Liver (tissue), 9 donors: ENCODE data around the gene NKAIN2. TPM values are rescaled to one million over a fixed set of nuclear protein-coding genes. Genes with fewer than 3 reads are reported as not detected.

Experiments
- DNase-seq: peaks from one replicate; pipeline ENCODE4 v3.0.0-alpha.2; 2017; ENCODE audit warnings: low spot score
- H3K27ac ChIP-seq, 2 donors: one replicate each; pipeline ENCODE4 v1.7.0; 2013; ENCODE audit warnings: inconsistent platforms in 2 of 2, low read length in 2 of 2, control low read depth in 1 of 2, low read depth in 1 of 2, mild to moderate bottlenecking in 1 of 2
- H3K27me3 ChIP-seq, 4 donors: one replicate each; pipeline versions ENCODE4 v1.6.1 to v1.7.0; 2013; ENCODE audit warnings: low read length in 3 of 4, inconsistent platforms in 1 of 4, mild to moderate bottlenecking in 1 of 4, moderate library complexity in 1 of 4; ENCODE audit not compliant: control insufficient read depth in 4 of 4, insufficient read depth in 4 of 4
- H3K36me3 ChIP-seq, 4 donors: one replicate each; pipeline versions ENCODE4 v1.6.1 to v1.7.0; 2013; ENCODE audit warnings: low read length in 3 of 4, mild to moderate bottlenecking in 3 of 4, low read depth in 1 of 4, moderate library complexity in 1 of 4; ENCODE audit not compliant: control insufficient read depth in 4 of 4, insufficient read depth in 3 of 4
- H3K4me1 ChIP-seq, 4 donors: one replicate each; pipeline versions ENCODE4 v1.6.1 to v1.7.0; 2013; ENCODE audit warnings: low read length in 3 of 4, mild to moderate bottlenecking in 3 of 4, moderate library complexity in 1 of 4; ENCODE audit not compliant: control insufficient read depth in 4 of 4, insufficient read depth in 4 of 4
- H3K4me3 ChIP-seq, 3 donors: one replicate each; pipeline versions ENCODE4 v1.6.1 to v1.7.0; 2013; ENCODE audit warnings: low read length in 3 of 3, control low read depth in 1 of 3, low read depth in 1 of 3, mild to moderate bottlenecking in 1 of 3
- H3K9ac ChIP-seq, 2 donors: one replicate each; pipeline ENCODE4 v1.7.0; 2013; ENCODE audit warnings: low read length in 2 of 2, mild to moderate bottlenecking in 2 of 2, moderate library complexity in 2 of 2, control low read depth in 1 of 2, low read depth in 1 of 2
- H3K9me3 ChIP-seq, 4 donors: one replicate each; pipeline versions ENCODE4 v1.6.1 to v1.7.0; 2013; ENCODE audit warnings: low read length in 3 of 4; ENCODE audit not compliant: control insufficient read depth in 4 of 4
- ATF3 ChIP-seq: IDR thresholded peaks from 2 replicates; pipeline ENCODE4 v1.6.1; 2016; ENCODE audit warnings: antibody characterized with exemption
- CTCF ChIP-seq: fragments of 150-350 bp; IDR thresholded peaks from 2 replicates; pipeline ENCODE4 v1.5.1; 2017; ENCODE audit warnings: improper control_type of control experiment, low read depth, low read length; ENCODE audit not compliant: missing input control
- EGR1 ChIP-seq, 2 donors: IDR thresholded peaks; 2 replicates each; pipeline ENCODE4 v1.6.1; 2016 to 2018; ENCODE audit warnings: antibody characterized with exemption in 2 of 2, low read depth in 2 of 2
- FOXA1 ChIP-seq: IDR thresholded peaks from 2 replicates; pipeline ENCODE4 v1.6.1; 2016; ENCODE audit warnings: antibody characterized with exemption
- FOXA2 ChIP-seq: IDR thresholded peaks from 2 replicates; pipeline ENCODE4 v1.6.1; 2016; ENCODE audit warnings: antibody characterized with exemption
- GABPA ChIP-seq, 2 donors: IDR thresholded peaks in 1 of 2; conservative IDR thresholded peaks in 1 of 2; 2 replicates each; pipeline ENCODE4 v1.6.1; 2016; ENCODE audit warnings: antibody characterized with exemption in 2 of 2, mild to moderate bottlenecking in 1 of 2, moderate library complexity in 1 of 2
- HNF4A ChIP-seq, 2 donors: conservative IDR thresholded peaks; 2 replicates each; pipeline ENCODE4 v1.6.1; 2016; ENCODE audit warnings: antibody characterized with exemption in 2 of 2, mild to moderate bottlenecking in 2 of 2
- HNF4G ChIP-seq: IDR thresholded peaks from 2 replicates; pipeline ENCODE4 v1.6.1; 2016; ENCODE audit warnings: antibody characterized with exemption
- JUND ChIP-seq, 2 donors: IDR thresholded peaks; 2 replicates each; pipeline ENCODE4 v1.6.1; 2016; ENCODE audit warnings: antibody characterized with exemption in 2 of 2
- MAX ChIP-seq: IDR thresholded peaks from 2 replicates; pipeline ENCODE4 v1.6.1; 2016; ENCODE audit warnings: antibody characterized with exemption
- NR2F2 ChIP-seq: IDR thresholded peaks from 2 replicates; pipeline ENCODE4 v1.6.1; 2016; ENCODE audit warnings: antibody characterized with exemption
- RAD21 ChIP-seq, 2 donors: IDR thresholded peaks; 2 replicates each; pipeline ENCODE4 v1.6.1; 2016; ENCODE audit warnings: antibody characterized with exemption in 2 of 2, mild to moderate bottlenecking in 2 of 2
- REST ChIP-seq: IDR thresholded peaks from 2 replicates; pipeline ENCODE4 v1.6.1; 2016; ENCODE audit warnings: antibody characterized with exemption, mild to moderate bottlenecking
- RXRA ChIP-seq, 2 donors: IDR thresholded peaks; 2 replicates each; pipeline ENCODE4 v1.6.1; 2017 to 2018; ENCODE audit warnings: antibody characterized with exemption in 2 of 2, mild to moderate bottlenecking in 1 of 2
- SP1 ChIP-seq: IDR thresholded peaks from 2 replicates; pipeline ENCODE4 v1.6.1; 2018; ENCODE audit warnings: antibody characterized with exemption, mild to moderate bottlenecking
- TAF1 ChIP-seq: conservative IDR thresholded peaks from 2 replicates; pipeline ENCODE4 v1.6.1; 2016; ENCODE audit warnings: antibody characterized with exemption, mild to moderate bottlenecking
- YY1 ChIP-seq: IDR thresholded peaks from 2 replicates; pipeline ENCODE4 v1.6.1; 2016; ENCODE audit warnings: antibody characterized with exemption, mild to moderate bottlenecking
- ZBTB33 ChIP-seq: IDR thresholded peaks from 2 replicates; pipeline ENCODE4 v1.6.1; 2016; ENCODE audit warnings: antibody characterized with exemption
- WGBS: extraction: QIAGEN DNeasy Blood & Tissue Kit; methylation state at CpG from one replicate; pipeline ENCODE4 v1.1.7; 2013; 5-methylcytosine and 5-hydroxymethylcytosine counted together
- polyA plus RNA-seq, 2 donors: library from polyadenylated mRNA; stranded (reverse) in 1 of 2; unstranded in 1 of 2; fragments of 200-250 nt in 1 of 2; fragments of >200 nt in 1 of 2; fragmentation: Nextera tagmentation in 1 of 2; extraction: Ambion mirVana in 1 of 2; gene quantifications; one replicate each; pipeline versions ENCODE4 v1.2.1 to v1.2.3, GENCODE V29; 2013 to 2015
- total RNA-seq, 2 donors: library from RNA; depleted of rRNA; stranded (reverse); fragments of >200 nt; gene quantifications; one replicate each; pipeline ENCODE4 v1.2.3, GENCODE V29; 2014
- donor health status: healthy.
- donor health status: healthy.
- donor health status: healthy.
- donor health status: healthy.
- donor health status: healthy.

Gene NKAIN2
- total and polyA plus RNA-seq, 4 donors = 0.05 to 0.14 TPM; not detected in 2

- TF ChIP-seq RAD21 (IDR thresholded peaks at IDR 0.05) = no peak
- no peak for TF ChIP-seq MAX
- no peak for TF ChIP-seq HNF4G
- no peak for TF ChIP-seq RXRA (IDR thresholded peaks at IDR 0.05)
- no peak for TF ChIP-seq GABPA (IDR thresholded peaks at IDR 0.05 in 1 of 2, conservative IDR thresholded peaks at IDR 0.05 in 1 of 2)
- no peak for TF ChIP-seq SP1
- TF ChIP-seq JUND (IDR thresholded peaks at IDR 0.05) = no peak
- no peak for TF ChIP-seq TAF1
- no peak for DNase-seq
- no peak overlapping the region for H3K4me3 ChIP-seq
- 75% methylated on average over 3 of the region's 3 CpGs for WGBS
- no peak overlapping the region for H3K27ac ChIP-seq
- H3K9ac ChIP-seq = no peak overlapping the region
- H3K9me3 ChIP-seq = no peaks in the 10 kb centered on the region
- H3K36me3 ChIP-seq = no peaks in the 10 kb centered on the region
- H3K4me1 ChIP-seq = no peaks in the 10 kb centered on the region
- H3K27me3 ChIP-seq = no peaks in the 10 kb centered on the region
Observed at GRCh38 chr6:124822721-124823120, 1019.1 kb downstream of the NKAIN2 start.

- no peaks in the 10 kb centered on the region for H3K27me3 ChIP-seq
- no peak for DNase-seq
- no peaks in the 10 kb centered on the region for H3K36me3 ChIP-seq
- H3K9ac ChIP-seq = no peak overlapping the region
- H3K27ac ChIP-seq = no peak overlapping the region
- WGBS = 82% methylated on average over 14 of the region's 14 CpGs
- no peaks in the 10 kb centered on the region for H3K9me3 ChIP-seq
- no peaks in the 10 kb centered on the region for H3K4me1 ChIP-seq
- no peak overlapping the region for H3K4me3 ChIP-seq
- TF ChIP-seq ATF3 (no peak), FOXA1 (no peak), RXRA (IDR thresholded peaks at IDR 0.05) (no peak), HNF4A (conservative IDR thresholded peaks at IDR 0.05) (no peak), CTCF (no peak), YY1 (no peak), FOXA2 (no peak), TAF1 (no peak), RAD21 (IDR thresholded peaks at IDR 0.05) (no peak), GABPA (IDR thresholded peaks at IDR 0.05 in 1 of 2, conservative IDR thresholded peaks at IDR 0.05 in 1 of 2) (no peak), JUND (IDR thresholded peaks at IDR 0.05) (no peak), MAX (no peak)
Observed at GRCh38 chr6:124823240-124824111, 1019.8 kb downstream of the NKAIN2 start.

- H3K27me3 ChIP-seq = no peaks in the 10 kb centered on the region
- no peak overlapping the region for H3K4me3 ChIP-seq
- 73% methylated on average over 2 of the region's 2 CpGs for WGBS
- no peaks in the 10 kb centered on the region for H3K4me1 ChIP-seq
- H3K36me3 ChIP-seq = no peaks in the 10 kb centered on the region
- DNase-seq = no peak
- H3K9me3 ChIP-seq = no peaks in the 10 kb centered on the region
- H3K9ac ChIP-seq = no peak overlapping the region
- H3K27ac ChIP-seq = no peak overlapping the region
- no peak for TF ChIP-seq ATF3
- TF ChIP-seq SP1 = no peak
- no peak for TF ChIP-seq RAD21 (IDR thresholded peaks at IDR 0.05)
- TF ChIP-seq ZBTB33 = no peak
- no peak for TF ChIP-seq REST
- TF ChIP-seq TAF1 = no peak
- TF ChIP-seq MAX = no peak
- TF ChIP-seq FOXA2 = no peak
- TF ChIP-seq YY1 = no peak
- TF ChIP-seq JUND (IDR thresholded peaks at IDR 0.05) = no peak
- TF ChIP-seq EGR1 (IDR thresholded peaks at IDR 0.05; ENCODE audit: low read depth in 2 of 2) = no peak
- TF ChIP-seq NR2F2 = no peak
Observed at GRCh38 chr6:124825564-124825963, 1021.9 kb downstream of the NKAIN2 start.
